Measurements from ENCODE around the gene CAPN13.

CAPN13 gene

DNA sequence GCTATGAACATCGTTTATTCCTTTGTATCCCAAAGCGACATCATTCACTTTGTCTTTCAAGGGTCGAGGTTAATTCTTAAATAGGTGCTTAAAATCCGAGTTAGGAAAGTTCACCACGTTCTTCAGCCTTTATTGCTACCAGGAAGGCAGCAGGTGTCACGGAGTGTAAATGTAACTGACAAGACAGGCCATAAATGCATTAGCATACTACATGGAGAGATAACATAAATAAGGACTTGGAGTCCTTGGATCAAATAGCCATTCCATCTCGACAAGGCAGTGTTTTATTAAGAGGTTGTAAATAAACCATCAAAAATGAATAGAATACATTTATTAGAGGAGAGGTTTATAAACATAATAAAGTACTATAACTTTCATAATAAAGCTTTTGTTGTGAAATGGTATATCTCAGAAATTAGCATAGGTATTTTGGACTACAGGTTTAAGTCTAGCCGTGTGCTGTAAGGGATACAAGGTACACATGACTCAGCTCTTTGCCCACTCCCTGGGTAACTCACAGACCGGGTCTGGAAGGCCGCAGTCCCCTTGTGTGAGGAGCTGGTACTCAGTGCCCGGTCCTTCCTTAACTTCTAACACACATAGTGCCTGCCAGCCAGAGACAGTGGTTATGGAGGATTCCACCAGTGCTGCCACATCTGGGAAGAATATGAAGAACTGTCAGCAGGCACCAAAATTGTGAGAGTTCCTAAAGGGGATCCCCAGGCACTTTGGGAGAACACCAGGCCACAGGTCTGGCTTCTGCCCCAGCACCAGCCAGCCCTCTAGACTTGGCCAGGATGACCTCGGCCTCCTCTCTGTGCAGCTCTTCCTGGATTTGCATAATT is 29.4 kb downstream of the CAPN13 start:
- Histone ChIP-seq H3K9me3 (ENCODE audit: low read length) (no peaks in the 10 kb centered on the region), H3K9me2 (ENCODE audit: low read depth, low read length) (no peaks in the 10 kb centered on the region), H3K4me1 (ENCODE audit: insufficient read depth, low read length, severe bottlenecking) (no peaks in the 10 kb centered on the region), H3K36me3 (ENCODE audit: insufficient read depth, low read length) (no peaks in the 10 kb centered on the region), H3K9ac (ENCODE audit: low read length) (no peak overlapping the region), H4K20me1 (ENCODE audit: insufficient read depth, low read length) (no peaks in the 10 kb centered on the region), H3K27me3 (ENCODE audit: insufficient read depth, low read length) (no peaks in the 10 kb centered on the region), H2AFZ (ENCODE audit: low read length) (no peak overlapping the region), H3F3A (ENCODE audit: insufficient read depth, low read length) (no peaks in the 10 kb centered on the region), H3K27ac (ENCODE audit: low read depth, low read length, poor library complexity, severe bottlenecking) (no peak overlapping the region), H3K79me2 (ENCODE audit: insufficient read depth, low read length) (no peaks in the 10 kb centered on the region), H3K4me2 (ENCODE audit: low read length) (no peak overlapping the region), H3K4me3 (ENCODE audit: low read depth, low read length, poor library complexity, severe bottlenecking) (no peak overlapping the region)
- no peak for TF ChIP-seq EZH2 (IDR thresholded peaks at IDR 0.05; ENCODE audit: borderline replicate concordance, low read length)
- TF ChIP-seq, protein P1, sequence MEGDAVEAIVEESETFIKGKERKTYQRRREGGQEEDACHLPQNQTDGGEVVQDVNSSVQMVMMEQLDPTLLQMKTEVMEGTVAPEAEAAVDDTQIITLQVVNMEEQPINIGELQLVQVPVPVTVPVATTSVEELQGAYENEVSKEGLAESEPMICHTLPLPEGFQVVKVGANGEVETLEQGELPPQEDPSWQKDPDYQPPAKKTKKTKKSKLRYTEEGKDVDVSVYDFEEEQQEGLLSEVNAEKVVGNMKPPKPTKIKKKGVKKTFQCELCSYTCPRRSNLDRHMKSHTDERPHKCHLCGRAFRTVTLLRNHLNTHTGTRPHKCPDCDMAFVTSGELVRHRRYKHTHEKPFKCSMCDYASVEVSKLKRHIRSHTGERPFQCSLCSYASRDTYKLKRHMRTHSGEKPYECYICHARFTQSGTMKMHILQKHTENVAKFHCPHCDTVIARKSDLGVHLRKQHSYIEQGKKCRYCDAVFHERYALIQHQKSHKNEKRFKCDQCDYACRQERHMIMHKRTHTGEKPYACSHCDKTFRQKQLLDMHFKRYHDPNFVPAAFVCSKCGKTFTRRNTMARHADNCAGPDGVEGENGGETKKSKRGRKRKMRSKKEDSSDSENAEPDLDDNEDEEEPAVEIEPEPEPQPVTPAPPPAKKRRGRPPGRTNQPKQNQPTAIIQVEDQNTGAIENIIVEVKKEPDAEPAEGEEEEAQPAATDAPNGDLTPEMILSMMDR (IDR thresholded peaks at IDR 0.05; ENCODE audit: low read length), result no peak

DNA sequence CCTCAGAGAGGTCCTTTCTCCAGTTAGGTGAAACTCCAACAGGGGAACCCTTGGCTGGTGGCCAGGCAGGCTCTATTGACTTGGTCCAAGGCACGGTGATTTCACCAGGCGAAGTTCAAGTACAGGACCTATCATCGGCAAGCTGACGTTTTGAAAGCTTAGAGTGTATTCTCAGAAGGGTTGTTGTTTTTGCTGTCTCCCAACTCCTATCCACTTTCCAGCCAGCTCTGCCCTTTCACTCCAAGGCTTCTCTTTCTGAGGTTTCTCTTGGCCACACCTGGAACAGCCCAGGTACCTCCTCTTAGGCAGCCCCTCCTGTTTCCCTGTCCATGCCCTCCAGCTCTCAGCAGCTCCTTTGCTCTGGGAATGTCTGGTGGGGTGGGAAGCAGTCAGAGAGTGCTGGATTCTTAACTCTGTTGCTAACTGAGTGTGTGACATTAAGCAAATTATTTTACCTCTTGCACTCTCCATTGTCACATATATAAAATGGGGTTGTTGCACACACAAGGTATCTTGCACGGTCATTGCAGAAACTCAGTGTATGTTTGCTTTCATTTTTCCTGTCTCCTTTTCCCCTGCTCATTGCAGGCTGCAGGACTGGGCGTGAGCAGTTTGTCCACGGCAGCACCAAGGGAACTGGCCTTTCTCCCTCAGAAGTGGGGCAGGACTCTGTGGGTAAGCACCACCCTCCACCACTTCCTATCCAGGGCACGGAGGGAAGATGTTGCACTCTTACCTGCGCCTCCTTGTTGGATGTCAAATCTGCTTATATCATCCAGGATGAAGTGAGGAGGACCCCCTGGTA is 30.2 kb downstream of the CAPN13 start:
- no peaks in the 10 kb centered on the region for H3K27me3 ChIP-seq (ENCODE audit: insufficient read depth, low read length)
- TF ChIP-seq, protein P1 (IDR thresholded peaks at IDR 0.05; ENCODE audit: low read length), result no peak
- TF ChIP-seq EZH2 (IDR thresholded peaks at IDR 0.05; ENCODE audit: borderline replicate concordance, low read length), result no peak
- no peaks in the 10 kb centered on the region for H4K20me1 ChIP-seq (ENCODE audit: insufficient read depth, low read length)
- H3K27ac ChIP-seq (ENCODE audit: low read depth, low read length, poor library complexity, severe bottlenecking), result no peak overlapping the region
- no peak overlapping the region for H3K9ac ChIP-seq (ENCODE audit: low read length)
- no peaks in the 10 kb centered on the region for H3F3A ChIP-seq (ENCODE audit: insufficient read depth, low read length)
- no peaks in the 10 kb centered on the region for H3K79me2 ChIP-seq (ENCODE audit: insufficient read depth, low read length)
- H3K4me1 ChIP-seq (ENCODE audit: insufficient read depth, low read length, severe bottlenecking), result no peaks in the 10 kb centered on the region
- no peak overlapping the region for H3K4me2 ChIP-seq (ENCODE audit: low read length)
- no peaks in the 10 kb centered on the region for H3K36me3 ChIP-seq (ENCODE audit: insufficient read depth, low read length)
- no peaks in the 10 kb centered on the region for H3K9me2 ChIP-seq (ENCODE audit: low read depth, low read length)
- no peaks in the 10 kb centered on the region for H3K9me3 ChIP-seq (ENCODE audit: low read length)
- H2AFZ ChIP-seq (ENCODE audit: low read length), result no peak overlapping the region
- no peak overlapping the region for H3K4me3 ChIP-seq (ENCODE audit: low read depth, low read length, poor library complexity, severe bottlenecking)

DNA sequence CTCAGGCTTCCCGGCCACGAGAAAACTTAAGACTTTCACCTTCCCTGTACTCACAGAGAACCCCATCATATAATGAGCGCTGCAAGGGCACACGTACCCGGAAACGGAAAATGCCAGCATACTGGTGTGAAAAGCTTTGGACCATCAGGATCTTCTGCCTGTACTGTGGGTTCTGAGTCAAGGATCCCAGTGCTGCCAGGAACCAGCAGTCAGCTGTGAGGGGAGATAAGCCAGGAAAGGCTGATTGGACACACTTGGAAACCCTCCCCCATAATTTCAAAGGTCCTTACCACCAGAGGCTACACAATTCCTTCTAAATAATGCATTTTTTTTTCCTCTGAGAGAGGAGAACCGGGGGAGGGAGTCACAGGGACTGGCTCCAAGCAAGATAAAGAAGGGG is 31.4 kb downstream of the CAPN13 start:
- no peak for TF ChIP-seq EZH2 (IDR thresholded peaks at IDR 0.05; ENCODE audit: borderline replicate concordance, low read length)
- TF ChIP-seq, protein P1 (IDR thresholded peaks at IDR 0.05; ENCODE audit: low read length), result no peak
- Histone ChIP-seq H3K9ac (ENCODE audit: low read length) (no peak overlapping the region), H3F3A (ENCODE audit: insufficient read depth, low read length) (no peaks in the 10 kb centered on the region), H3K27me3 (ENCODE audit: insufficient read depth, low read length) (no peaks in the 10 kb centered on the region), H3K9me2 (ENCODE audit: low read depth, low read length) (no peaks in the 10 kb centered on the region), H3K79me2 (ENCODE audit: insufficient read depth, low read length) (no peaks in the 10 kb centered on the region), H3K4me1 (ENCODE audit: insufficient read depth, low read length, severe bottlenecking) (no peaks in the 10 kb centered on the region), H3K36me3 (ENCODE audit: insufficient read depth, low read length) (no peaks in the 10 kb centered on the region), H3K9me3 (ENCODE audit: low read length) (no peaks in the 10 kb centered on the region), H3K27ac (ENCODE audit: low read depth, low read length, poor library complexity, severe bottlenecking) (no peak overlapping the region), H4K20me1 (ENCODE audit: insufficient read depth, low read length) (no peaks in the 10 kb centered on the region), H3K4me3 (ENCODE audit: low read depth, low read length, poor library complexity, severe bottlenecking) (no peak overlapping the region), H2AFZ (ENCODE audit: low read length) (no peak overlapping the region), H3K4me2 (ENCODE audit: low read length) (no peak overlapping the region)
